Measurements from ENCODE around the gene MARS1.

The MARS1 gene

DNA sequence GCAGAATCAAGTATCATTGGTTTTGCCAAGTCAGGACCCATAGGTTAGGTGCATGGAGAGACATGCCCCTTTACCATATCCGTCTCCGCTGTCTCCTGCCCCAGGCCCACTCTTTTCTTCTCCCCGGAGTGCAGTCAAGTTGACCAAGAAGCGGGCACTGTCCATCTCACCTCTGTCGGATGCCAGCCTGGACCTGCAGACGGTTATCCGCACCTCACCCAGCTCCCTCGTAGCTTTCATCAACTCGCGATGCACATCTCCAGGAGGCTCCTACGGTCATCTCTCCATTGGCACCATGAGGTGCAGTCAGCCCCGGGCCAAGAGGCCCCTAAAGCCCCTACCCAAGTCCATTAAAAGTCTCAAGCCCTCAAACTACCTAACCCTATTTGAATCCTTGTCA is 23.3 kb upstream of the MARS1 start:
- DNase-seq (ENCODE audit: low read depth): no peak
- TF ChIP-seq, protein P1, sequence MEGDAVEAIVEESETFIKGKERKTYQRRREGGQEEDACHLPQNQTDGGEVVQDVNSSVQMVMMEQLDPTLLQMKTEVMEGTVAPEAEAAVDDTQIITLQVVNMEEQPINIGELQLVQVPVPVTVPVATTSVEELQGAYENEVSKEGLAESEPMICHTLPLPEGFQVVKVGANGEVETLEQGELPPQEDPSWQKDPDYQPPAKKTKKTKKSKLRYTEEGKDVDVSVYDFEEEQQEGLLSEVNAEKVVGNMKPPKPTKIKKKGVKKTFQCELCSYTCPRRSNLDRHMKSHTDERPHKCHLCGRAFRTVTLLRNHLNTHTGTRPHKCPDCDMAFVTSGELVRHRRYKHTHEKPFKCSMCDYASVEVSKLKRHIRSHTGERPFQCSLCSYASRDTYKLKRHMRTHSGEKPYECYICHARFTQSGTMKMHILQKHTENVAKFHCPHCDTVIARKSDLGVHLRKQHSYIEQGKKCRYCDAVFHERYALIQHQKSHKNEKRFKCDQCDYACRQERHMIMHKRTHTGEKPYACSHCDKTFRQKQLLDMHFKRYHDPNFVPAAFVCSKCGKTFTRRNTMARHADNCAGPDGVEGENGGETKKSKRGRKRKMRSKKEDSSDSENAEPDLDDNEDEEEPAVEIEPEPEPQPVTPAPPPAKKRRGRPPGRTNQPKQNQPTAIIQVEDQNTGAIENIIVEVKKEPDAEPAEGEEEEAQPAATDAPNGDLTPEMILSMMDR (conservative IDR thresholded peaks at IDR 0.05; ENCODE audit: low read length): no peak

DNA sequence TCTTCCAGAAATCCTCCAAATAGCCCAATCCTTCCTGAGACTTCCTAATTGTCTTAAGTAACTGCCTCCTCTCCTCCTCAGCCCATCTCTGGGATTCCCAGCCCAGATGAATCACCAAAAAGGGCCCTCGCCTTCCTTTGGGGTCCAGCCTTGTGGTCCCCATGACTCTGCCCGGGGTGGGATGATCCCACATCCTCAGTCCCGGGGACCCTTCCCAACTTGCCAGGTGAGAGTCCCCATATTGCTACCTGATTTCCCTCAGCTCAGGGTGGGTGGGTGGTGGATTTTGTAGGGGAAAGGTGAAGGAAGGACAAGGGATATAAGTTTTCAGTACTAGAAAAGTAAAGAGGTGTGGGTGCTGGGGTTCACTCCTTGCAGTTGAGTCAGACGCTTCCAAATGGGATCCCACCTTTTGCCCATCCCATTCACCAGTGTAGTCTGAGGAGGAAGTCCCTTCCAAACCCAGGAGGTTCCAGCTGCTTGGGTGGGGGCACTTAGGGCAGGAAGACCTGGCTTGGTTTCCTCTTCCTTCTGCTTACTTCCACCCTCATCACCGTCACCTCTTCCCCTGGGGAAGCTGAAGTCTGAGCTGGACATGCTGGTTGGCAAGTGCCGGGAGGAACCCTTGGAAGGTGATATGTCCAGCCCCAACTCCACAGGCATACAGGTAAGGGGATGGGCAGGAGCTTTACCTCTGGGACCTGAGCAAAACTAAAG is 22.7 kb upstream of the MARS1 start:
- no peak for DNase-seq (ENCODE audit: low read depth)
- H3K4me3 ChIP-seq (ENCODE audit: low read length): no peak overlapping the region
- TF ChIP-seq, protein P1 (conservative IDR thresholded peaks at IDR 0.05; ENCODE audit: low read length): no peak

More for the DNA sequence above, 23.3 kb upstream of the MARS1 start:
- no peak overlapping the region for H3K4me3 ChIP-seq (ENCODE audit: low read length)

DNA sequence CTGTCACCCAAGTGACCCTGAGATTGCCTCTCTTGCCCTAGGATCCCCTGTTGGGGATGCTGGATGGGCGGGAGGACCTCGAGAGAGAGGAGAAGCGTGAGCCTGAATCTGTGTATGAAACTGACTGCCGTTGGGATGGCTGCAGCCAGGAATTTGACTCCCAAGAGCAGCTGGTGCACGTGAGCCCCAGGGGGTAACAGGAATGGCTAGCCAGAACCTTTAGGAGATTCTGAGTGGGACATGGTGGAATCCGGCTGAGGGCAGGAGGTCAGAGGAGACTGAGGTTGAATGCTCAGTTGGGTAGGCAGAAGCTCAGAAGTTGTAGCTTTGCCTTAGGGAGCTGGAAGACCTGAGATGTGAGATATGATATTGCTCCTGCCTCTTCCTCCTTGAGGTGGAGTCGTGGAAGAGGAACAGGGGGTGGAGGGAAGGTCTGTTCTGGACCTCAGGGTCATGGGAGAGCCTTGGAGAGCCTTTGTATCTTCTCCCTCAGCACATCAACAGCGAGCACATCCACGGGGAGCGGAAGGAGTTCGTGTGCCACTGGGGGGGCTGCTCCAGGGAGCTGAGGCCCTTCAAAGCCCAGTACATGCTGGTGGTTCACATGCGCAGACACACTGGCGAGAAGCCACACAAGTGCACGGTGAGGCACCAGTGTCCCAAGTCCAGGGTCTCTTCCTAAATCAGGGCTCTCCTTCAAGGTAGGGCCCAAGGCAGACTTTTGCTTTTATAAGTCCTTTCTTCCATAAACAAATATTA is 21.9 kb upstream of the MARS1 start:
- no peak overlapping the region for H3K4me3 ChIP-seq (ENCODE audit: low read length)
- DNase-seq (ENCODE audit: low read depth): no peak
- TF ChIP-seq, protein P1 (conservative IDR thresholded peaks at IDR 0.05; ENCODE audit: low read length): no peak

DNA sequence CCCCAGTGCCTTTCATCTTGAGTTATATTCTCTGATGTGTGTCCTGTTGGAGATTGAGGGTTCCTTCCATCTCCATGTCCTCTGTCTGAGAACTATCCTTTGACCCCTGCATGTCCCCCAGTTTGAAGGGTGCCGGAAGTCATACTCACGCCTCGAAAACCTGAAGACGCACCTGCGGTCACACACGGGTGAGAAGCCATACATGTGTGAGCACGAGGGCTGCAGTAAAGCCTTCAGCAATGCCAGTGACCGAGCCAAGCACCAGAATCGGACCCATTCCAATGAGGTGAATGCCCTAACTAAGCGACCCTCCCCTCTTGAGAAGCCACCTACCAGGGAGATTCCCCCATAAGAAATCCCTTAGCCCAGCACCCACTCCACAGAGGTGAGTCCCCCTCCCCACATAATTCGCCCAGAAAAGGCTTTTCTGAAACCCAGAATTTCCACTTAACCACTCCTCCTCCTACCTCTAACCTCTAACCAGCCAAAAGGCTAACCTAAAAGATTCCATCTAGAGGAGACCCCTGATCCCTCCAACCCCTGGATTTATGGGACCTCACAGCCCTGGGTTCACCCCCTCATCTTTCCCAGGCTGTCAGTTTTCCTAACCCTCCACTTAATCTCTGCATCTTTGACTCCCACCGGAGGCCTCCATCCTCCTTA is 20.5 kb upstream of the MARS1 start:
- no peak overlapping the region for H3K4me3 ChIP-seq (ENCODE audit: low read length)
- TF ChIP-seq, protein P1 (conservative IDR thresholded peaks at IDR 0.05; ENCODE audit: low read length): no peak
- no peak for DNase-seq (ENCODE audit: low read depth)

DNA sequence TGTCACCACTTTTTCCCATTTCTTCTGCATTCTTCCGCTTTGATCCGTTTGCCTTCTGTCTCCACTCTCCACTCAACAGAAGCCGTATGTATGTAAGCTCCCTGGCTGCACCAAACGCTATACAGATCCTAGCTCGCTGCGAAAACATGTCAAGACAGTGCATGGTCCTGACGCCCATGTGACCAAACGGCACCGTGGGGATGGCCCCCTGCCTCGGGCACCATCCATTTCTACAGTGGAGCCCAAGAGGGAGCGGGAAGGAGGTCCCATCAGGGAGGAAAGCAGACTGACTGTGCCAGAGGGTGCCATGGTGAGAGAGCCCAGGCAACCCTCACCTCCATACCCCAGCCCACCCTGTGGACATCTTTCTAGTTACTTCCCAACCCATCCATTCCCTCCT is 20.0 kb upstream of the MARS1 start:
- TF ChIP-seq, protein P1 (conservative IDR thresholded peaks at IDR 0.05; ENCODE audit: low read length): no peak
- no peak overlapping the region for H3K4me3 ChIP-seq (ENCODE audit: low read length)
- no peak for DNase-seq (ENCODE audit: low read depth)

DNA sequence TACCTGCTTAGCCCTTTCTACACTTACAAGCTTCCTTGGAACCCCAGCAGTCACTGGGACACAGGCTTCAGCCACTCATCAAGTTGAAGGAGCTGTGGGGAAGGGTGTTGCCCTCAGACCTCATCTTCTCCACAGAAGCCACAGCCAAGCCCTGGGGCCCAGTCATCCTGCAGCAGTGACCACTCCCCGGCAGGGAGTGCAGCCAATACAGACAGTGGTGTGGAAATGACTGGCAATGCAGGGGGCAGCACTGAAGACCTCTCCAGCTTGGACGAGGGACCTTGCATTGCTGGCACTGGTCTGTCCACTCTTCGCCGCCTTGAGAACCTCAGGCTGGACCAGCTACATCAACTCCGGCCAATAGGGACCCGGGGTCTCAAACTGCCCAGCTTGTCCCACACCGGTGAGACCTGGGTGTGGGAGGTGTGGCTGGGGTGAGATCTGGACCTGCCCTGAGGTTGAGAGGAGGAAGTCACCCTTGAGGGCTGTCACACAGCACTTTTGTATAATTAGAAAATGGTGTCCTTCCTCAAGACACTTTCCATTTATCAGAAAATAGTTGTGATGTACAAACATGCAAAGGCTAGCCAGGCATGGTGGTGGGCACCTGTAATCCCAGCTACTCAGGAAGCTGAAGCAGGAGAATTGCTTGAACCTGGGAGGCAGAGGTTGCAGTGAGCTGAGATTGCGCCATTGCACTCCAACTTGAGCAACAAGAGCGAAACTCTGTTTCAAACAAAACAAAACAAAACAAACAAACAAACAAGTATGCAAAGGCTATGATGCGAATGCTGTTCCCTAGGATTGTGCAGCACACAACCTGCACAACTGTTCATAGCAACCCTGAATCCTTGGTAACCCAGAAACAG is 18.3 kb upstream of the MARS1 start:
- no peak for DNase-seq (ENCODE audit: low read depth)
- no peak overlapping the region for H3K4me3 ChIP-seq (ENCODE audit: low read length)
- TF ChIP-seq, protein P1 (conservative IDR thresholded peaks at IDR 0.05; ENCODE audit: low read length): no peak
